Activated CD8-positive, alpha-beta memory T cell treated with anti-CD3 and anti-CD28 coated beads, Interleukin-2, amount 50 U/mL, for 24 hours (primary cell): ENCODE results near the gene LRRC17.
"Not testable (repeated sequence)": the region's sequence is repeated elsewhere in the genome, so short reads cannot be mapped to it uniquely, and the experiment has no call there.

ENCODE experiments used
- DNase-seq: peaks from one replicate; pipeline ENCODE4 v3.0.0-alpha.2; 2020; ENCODE audit errors: extremely low read depth

Gene LRRC17

GRCh38 chr7:102897856-102898531 is 14.8 kb upstream of the LRRC17 start:
- no peak for DNase-seq

DNA sequence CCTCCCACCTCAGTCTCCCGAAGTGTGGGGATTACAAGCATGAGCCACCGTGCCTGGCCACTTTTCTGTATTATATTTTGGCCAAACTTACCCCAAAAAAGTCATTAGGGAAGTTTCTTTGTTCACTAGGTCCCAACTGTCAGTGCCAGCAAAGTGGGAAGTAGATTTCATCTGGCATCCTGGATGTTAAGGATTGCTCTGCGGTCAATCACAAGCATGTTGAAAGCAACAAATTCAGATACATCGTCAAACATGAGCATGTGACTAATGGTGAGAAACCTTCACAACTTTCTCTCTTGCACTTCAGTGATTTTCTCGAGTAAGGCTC is 14.3 kb upstream of the LRRC17 start:
- DNase-seq = no peak

GRCh38 chr7:102902052-102902451 is 10.7 kb upstream of the LRRC17 start:
- DNase-seq = not testable (repeated sequence)

GRCh38 chr7:102903576-102903975 is 9.2 kb upstream of the LRRC17 start:
- DNase-seq = not testable (repeated sequence)

DNA sequence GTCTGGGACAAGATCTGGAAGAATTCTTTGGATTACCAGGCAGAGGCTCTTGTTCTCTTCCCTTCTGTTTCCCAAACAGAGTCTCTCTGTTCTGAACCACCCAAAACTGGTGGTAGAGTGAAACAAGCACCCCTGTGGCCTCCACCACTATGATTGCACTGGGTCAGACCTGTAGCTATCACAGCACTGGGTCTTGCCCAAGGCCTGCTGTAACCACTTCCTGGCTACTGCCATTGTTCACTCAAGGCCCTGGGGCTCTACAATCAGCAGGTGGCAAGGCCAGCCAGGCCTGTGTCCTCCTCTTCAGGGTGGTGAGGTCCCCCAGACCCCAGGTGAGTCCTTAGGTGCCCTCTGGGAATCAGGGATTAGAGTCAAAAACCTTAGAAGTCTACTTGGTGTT is 4.1 kb upstream of the LRRC17 start:
- DNase-seq = no peak

GRCh38 chr7:102913826-102914225 is 1.0 kb downstream of the LRRC17 start:
- DNase-seq = no peak

GRCh38 chr7:102914585-102914984 is 1.8 kb downstream of the LRRC17 start:
- DNase-seq = no peak

- no peak for DNase-seq
Measured at GRCh38 chr7:102916426-102916825, 3.6 kb downstream of the LRRC17 start.

- DNase-seq = no peak
Measured at GRCh38 chr7:102916881-102917280, 4.1 kb downstream of the LRRC17 start.

- no peak for DNase-seq
Measured at GRCh38 chr7:102917436-102918353, 4.9 kb downstream of the LRRC17 start.

DNA sequence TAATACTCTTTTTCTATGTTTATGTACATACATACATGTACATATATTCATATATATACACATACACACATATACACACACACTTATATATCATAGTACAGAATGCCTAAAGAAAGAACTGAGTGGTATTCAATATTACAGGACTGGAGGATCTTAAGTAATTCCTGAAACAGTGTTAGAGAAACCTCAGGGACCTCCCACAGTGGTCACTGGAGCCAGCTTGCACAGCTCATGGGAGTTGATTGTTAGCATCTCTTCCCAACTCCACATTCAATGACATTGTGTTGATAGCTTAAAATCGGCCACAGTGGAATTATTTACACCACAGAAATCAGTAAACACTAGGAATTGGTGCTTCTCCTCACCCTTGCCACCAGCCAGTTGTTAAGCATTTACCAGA is 6.0 kb downstream of the LRRC17 start:
- no peak for DNase-seq

DNA sequence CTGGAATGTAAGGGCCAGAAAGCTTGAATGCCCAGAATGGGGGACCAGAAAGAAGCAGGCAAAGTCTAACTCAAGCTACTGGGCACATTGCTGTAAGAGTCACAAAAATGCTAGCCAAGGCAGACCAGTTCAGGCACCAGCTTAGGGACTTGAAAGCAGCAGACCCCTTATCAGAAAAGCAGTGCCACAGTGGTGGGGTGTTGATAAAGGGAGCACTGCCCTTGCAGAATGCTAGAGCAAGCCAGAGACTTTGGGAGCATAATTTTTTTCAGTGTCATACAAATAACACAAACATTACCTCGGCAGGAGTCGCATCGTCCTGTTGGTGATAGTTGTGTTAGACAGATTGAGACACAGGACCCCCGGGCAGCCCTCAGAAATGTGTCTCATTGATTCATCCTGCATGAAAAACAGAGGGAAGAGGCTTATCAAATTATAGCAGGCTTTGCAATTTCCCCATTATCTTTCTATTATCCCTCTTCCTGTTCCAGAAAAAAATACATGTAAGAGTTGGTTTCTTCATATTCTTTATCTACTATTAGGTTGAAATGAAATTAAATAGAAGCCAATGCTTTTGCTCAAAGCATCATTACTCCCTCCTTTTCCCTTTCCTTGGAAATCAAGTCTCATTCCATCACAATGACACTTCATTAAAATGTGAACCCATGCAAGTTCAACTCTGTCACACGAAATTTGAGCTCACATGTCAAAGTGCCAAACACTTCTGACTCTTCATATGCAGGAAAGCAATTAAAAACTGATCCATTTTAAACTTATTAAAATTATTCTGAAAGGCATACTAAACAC is 13.4 kb downstream of the LRRC17 start:
- DNase-seq = no peak

GRCh38 chr7:102926783-102927140 is 14.0 kb downstream of the LRRC17 start:
- no peak for DNase-seq

GRCh38 chr7:102927312-102927933 is 14.6 kb downstream of the LRRC17 start:
- no peak for DNase-seq

DNA sequence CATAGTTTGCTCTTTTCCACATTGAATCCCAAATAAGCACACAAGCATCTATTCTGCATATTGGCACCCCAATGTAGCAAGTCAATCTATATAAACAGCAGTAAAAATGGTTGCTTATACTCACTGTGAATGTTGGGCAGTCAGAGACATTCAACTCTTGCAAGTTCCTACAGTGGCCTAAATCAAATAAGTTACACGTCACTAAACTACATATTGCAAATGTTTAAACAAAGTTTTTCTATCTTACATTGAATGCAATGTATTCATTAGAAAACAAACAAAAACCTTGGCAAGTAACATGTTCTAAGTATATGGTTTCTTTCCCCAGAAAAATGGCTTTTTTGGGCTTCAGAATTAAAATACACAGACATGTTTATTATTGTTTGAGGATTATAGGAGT is 19.0 kb downstream of the LRRC17 start:
- DNase-seq = no peak

- no peak for DNase-seq
Measured at GRCh38 chr7:102933763-102934162, 21.0 kb downstream of the LRRC17 start.

- DNase-seq = no peak
Measured at GRCh38 chr7:102934239-102934638, 21.4 kb downstream of the LRRC17 start.

DNA sequence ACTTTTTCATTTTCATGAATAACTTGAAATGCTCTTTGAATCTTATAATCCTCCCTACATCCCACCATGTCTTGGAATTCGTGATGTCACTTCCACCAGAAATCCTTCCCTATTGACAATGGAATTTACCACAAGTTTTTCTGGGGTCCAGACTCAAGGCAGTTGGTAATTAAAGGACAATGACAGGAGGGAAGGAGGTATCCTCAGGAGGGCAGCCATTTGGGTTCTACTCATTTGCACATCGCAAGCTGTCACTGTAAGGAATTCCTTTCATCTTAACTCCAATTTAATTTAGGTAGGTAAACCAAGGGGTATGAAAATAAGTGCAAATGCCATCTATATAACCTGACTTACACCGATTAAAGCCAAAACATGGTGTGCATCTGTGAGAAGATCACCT is 21.9 kb downstream of the LRRC17 start:
- DNase-seq = no peak

GRCh38 chr7:102935450-102936115 is 22.8 kb downstream of the LRRC17 start:
- DNase-seq = no peak

DNA sequence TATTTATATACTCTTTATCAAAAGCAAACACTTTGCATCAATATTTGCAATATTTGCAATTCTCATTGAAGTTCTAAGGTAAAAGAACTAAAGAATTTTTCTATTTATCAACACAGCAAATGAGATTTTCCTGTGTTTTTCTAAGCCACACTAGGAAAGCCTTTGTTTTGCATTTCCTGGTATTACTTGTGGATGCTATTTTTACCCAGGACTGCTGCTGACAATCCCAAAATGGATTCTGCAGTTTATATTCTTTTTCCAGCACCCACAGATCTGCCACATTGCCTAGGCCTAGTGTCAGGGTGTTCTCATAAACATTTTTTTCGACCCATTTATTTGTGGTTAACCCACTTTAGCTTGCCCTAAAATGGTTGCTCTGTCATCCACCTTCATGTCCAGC is 25.9 kb downstream of the LRRC17 start:
- no peak for DNase-seq

GRCh38 chr7:102942181-102942866 is 29.5 kb downstream of the LRRC17 start:
- no peak for DNase-seq
